HL-60 (cell line): ENCODE measurements around the gene MYO1D.

ENCODE experiments used
- GABPA ChIP-seq: IDR thresholded peaks from 2 replicates; pipeline ENCODE4 v1.6.1; 2012; ENCODE audit warnings: low read depth
- POLR2AphosphoS5 ChIP-seq: IDR thresholded peaks from 2 replicates; pipeline ENCODE4 v1.6.1; 2012; ENCODE audit warnings: low read depth
- SPI1 ChIP-seq: IDR thresholded peaks from 2 replicates; pipeline ENCODE4 v1.6.1; 2012; ENCODE audit warnings: low read depth, mild to moderate bottlenecking, borderline replicate concordance
- TF ChIP-seq, protein P1 (sequence below): IDR thresholded peaks from one replicate; pipeline ENCODE4 v1.5.1; 2011; ENCODE audit warnings: low read length, control low read depth, inconsistent platforms; ENCODE audit not compliant: insufficient read depth
- TF ChIP-seq, protein P2 (sequence below): IDR thresholded peaks from 2 replicates; pipeline ENCODE4 v1.6.1; 2012; ENCODE audit warnings: low read depth; ENCODE audit not compliant: insufficient replicate concordance

DNA sequence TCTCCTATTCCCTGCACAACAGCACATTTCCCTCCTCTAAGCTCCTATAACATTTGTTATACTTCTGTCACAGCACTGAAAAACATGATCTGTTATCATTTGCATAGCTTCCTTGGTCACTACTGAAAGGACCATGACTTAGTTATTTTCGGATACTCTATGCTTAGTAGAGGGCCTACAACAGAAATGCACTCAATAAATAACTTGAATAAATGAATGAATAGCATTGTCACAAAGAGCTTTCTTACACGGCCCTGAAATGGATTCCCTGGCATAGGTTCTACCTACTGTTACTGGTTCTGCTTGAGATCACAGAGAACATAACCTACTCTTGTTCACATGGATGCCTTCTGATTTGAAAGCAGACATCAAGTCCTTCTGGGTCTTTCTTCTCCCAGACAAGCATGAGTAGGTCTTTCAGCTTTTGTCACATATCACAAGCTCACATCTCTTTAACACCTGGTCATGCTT lies 41.6 kb downstream of the MYO1D start:
- TF ChIP-seq, protein P1, sequence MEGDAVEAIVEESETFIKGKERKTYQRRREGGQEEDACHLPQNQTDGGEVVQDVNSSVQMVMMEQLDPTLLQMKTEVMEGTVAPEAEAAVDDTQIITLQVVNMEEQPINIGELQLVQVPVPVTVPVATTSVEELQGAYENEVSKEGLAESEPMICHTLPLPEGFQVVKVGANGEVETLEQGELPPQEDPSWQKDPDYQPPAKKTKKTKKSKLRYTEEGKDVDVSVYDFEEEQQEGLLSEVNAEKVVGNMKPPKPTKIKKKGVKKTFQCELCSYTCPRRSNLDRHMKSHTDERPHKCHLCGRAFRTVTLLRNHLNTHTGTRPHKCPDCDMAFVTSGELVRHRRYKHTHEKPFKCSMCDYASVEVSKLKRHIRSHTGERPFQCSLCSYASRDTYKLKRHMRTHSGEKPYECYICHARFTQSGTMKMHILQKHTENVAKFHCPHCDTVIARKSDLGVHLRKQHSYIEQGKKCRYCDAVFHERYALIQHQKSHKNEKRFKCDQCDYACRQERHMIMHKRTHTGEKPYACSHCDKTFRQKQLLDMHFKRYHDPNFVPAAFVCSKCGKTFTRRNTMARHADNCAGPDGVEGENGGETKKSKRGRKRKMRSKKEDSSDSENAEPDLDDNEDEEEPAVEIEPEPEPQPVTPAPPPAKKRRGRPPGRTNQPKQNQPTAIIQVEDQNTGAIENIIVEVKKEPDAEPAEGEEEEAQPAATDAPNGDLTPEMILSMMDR: no peak
- no peak for TF ChIP-seq POLR2AphosphoS5
- TF ChIP-seq, protein P2, sequence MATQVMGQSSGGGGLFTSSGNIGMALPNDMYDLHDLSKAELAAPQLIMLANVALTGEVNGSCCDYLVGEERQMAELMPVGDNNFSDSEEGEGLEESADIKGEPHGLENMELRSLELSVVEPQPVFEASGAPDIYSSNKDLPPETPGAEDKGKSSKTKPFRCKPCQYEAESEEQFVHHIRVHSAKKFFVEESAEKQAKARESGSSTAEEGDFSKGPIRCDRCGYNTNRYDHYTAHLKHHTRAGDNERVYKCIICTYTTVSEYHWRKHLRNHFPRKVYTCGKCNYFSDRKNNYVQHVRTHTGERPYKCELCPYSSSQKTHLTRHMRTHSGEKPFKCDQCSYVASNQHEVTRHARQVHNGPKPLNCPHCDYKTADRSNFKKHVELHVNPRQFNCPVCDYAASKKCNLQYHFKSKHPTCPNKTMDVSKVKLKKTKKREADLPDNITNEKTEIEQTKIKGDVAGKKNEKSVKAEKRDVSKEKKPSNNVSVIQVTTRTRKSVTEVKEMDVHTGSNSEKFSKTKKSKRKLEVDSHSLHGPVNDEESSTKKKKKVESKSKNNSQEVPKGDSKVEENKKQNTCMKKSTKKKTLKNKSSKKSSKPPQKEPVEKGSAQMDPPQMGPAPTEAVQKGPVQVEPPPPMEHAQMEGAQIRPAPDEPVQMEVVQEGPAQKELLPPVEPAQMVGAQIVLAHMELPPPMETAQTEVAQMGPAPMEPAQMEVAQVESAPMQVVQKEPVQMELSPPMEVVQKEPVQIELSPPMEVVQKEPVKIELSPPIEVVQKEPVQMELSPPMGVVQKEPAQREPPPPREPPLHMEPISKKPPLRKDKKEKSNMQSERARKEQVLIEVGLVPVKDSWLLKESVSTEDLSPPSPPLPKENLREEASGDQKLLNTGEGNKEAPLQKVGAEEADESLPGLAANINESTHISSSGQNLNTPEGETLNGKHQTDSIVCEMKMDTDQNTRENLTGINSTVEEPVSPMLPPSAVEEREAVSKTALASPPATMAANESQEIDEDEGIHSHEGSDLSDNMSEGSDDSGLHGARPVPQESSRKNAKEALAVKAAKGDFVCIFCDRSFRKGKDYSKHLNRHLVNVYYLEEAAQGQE: no peak
- TF ChIP-seq GABPA: no peak
- no peak for TF ChIP-seq SPI1
